Measurements from ENCODE around the gene EIF1AD.
A peak's percentile ranks its signal among the peaks of the same experiment; 100 is the strongest.
"Not testable (repeated sequence)": the region's sequence is repeated elsewhere in the genome, so short reads cannot be mapped to it uniquely, and the experiment has no call there.

The EIF1AD gene

DNA sequence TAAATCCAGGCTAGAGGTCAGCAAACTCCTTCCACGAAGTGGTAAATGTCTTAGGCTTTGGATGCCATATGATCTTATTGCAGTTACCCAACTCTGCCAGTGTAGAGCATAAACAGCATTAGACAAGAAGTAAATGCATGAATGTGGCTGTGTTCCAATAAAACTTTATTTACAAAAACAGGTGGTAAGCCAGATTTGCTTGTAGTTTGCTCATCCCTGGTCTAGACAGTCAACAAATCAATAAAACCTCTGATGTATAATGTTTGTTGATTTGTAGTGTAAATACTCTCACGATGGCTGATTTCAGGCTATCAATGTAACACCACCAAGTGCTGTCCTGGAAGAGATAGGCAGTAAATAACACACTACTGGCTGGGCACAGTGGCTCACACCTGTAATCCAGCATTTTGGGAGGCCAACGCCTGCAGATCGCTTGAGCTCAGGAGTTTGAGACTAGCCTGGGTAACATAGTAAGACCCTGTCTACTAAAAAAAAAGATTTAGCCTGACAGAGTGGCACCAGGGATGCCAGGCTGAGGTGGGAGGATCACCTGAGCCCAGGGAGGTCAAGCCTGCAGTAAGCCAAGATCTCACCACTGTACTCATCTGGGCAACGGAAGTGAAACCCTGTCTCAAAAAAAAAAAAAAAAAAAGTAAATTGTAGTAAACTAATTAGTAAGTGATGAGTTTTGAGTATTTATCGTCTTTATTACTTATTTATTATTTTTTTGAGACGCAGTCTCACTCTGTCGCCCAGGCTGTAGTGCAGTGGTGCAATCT lies 31.2 kb upstream of the EIF1AD start:
- TF ChIP-seq, protein P1, sequence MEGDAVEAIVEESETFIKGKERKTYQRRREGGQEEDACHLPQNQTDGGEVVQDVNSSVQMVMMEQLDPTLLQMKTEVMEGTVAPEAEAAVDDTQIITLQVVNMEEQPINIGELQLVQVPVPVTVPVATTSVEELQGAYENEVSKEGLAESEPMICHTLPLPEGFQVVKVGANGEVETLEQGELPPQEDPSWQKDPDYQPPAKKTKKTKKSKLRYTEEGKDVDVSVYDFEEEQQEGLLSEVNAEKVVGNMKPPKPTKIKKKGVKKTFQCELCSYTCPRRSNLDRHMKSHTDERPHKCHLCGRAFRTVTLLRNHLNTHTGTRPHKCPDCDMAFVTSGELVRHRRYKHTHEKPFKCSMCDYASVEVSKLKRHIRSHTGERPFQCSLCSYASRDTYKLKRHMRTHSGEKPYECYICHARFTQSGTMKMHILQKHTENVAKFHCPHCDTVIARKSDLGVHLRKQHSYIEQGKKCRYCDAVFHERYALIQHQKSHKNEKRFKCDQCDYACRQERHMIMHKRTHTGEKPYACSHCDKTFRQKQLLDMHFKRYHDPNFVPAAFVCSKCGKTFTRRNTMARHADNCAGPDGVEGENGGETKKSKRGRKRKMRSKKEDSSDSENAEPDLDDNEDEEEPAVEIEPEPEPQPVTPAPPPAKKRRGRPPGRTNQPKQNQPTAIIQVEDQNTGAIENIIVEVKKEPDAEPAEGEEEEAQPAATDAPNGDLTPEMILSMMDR (IDR thresholded peaks at IDR 0.05), result no peak
- Histone ChIP-seq H3K27me3 (no peaks in the 10 kb centered on the region), H3K36me3 (no peaks in the 10 kb centered on the region), H3K4me3 (no peak overlapping the region), H3K4me1 (no peaks in the 10 kb centered on the region), H3K27ac (no peak overlapping the region), H3K9me3 (no peaks in the 10 kb centered on the region)
- intact Hi-C loops (cut with DNase I; ENCODE audit: low total_unique reads), result no loop called here
- DNase-seq, result no peak

DNA sequence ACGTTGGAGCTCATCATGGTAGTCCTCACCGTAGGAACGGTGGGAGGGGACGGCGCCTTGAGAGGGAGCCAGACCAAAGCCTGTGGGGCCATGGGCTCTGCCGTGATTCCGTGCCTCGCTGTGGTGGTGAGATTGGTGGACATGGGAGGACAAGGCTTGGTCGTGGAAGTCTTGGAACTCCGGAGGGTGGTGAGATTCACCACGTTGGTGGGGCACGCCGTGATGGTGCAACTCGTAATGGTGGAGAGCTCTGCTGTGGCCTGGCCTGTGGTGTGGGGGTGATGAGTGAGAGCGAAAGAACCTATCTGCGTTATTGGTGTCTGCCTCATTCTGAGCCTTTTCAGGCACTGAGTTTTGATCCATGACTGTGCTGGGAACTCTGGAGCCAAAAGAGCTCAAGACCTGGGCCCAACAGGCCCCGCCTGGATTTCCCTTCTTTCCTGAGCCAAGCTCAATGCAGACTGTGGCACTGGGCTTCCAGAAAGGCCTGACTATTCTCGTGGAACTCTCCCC lies 24.1 kb upstream of the EIF1AD start, which contains the start of gene CATSPER1:
Gene CATSPER1, minus strand, starts transcription at position 463 of the 513 bp plus-strand sequence. Its CDS starts 100 bp downstream, at position 363.
- no peak for DNase-seq
- TF ChIP-seq, protein P1 (IDR thresholded peaks at IDR 0.05), result no peak
- no peaks in the 10 kb centered on the region for H3K27me3 ChIP-seq
- H3K9me3 ChIP-seq, result no peaks in the 10 kb centered on the region
- H3K4me3 ChIP-seq, result no peak within 1 kb of the TSS
- intact Hi-C loops (cut with DNase I; ENCODE audit: low total_unique reads), result no loop called here
- peaks cover 0 to 20% (median 19%) of the 10 kb centered on the region in 4 donors for H3K4me1 ChIP-seq
- no peak within 1 kb of the TSS for H3K27ac ChIP-seq
- no peaks in the 10 kb centered on the region for H3K36me3 ChIP-seq

DNA sequence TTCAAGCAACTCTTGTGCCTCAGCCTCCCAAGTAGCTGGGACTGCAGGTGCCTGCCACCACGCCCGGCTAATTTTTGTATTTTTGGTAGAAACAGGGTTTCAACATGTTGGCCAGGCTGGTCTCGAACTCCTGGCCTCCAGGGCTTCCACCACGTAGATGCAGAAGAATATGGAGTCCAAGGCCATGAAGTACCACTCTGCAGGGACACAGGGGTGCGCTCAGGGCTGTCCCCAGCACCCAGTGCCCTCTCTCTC lies 21.2 kb upstream of the EIF1AD start:
- intact Hi-C loops (cut with DNase I; ENCODE audit: low total_unique reads), result loop anchor here (5.0 kb wide), 1 partner anchor 36 kb away; no protein-coding TSS in a partner anchor
- not testable (repeated sequence) for DNase-seq, H3K36me3 ChIP-seq, H3K27ac ChIP-seq, H3K4me3 ChIP-seq, H3K27me3 ChIP-seq, H3K9me3 ChIP-seq
- H3K4me1 ChIP-seq, result peaks cover 0 to 27% (median 23%) of the 10 kb centered on the region in 4 donors

DNA sequence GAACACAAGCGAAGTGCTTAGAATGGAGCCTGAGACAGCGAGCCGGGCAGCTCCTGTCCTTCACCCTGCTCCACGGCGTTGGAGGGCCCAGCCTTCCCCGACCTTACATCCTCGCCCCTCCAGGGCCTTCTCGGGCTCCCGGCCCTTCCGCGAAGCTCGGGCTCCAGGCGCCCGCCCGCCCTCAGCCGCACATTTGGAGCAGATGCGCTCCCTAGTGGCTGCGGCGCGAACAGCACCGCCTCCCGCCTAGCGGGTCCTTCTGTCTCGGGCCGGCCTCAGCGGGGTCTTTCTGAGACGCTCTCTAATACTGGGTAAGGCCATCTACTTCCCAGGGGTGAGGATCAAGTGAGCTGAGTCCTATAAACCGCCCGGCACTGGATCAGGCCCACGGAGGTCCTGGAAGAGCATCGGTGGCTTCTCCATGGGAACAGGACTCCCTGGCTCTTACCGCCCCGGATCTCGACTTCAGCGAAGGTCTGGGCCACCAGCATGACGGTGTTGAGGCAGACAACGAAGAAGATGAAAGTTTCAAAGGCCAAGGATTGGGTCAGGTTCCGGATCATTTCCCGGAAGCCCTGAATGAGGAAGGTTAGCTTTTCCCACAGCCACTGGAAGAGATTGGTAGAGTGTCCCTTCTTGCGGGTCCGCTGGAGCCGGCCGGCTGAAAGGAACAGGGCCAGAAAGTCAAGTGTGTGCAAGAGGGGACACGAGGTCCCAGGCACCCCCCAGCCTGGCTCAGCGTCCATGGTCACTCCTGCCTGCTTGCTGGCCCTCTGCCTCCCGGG lies 20.6 kb upstream of the EIF1AD start:
- intact Hi-C loops (cut with DNase I; ENCODE audit: low total_unique reads), result loop anchor here (5.0 kb wide), 1 partner anchor 35 kb away; no protein-coding TSS in a partner anchor

DNA sequence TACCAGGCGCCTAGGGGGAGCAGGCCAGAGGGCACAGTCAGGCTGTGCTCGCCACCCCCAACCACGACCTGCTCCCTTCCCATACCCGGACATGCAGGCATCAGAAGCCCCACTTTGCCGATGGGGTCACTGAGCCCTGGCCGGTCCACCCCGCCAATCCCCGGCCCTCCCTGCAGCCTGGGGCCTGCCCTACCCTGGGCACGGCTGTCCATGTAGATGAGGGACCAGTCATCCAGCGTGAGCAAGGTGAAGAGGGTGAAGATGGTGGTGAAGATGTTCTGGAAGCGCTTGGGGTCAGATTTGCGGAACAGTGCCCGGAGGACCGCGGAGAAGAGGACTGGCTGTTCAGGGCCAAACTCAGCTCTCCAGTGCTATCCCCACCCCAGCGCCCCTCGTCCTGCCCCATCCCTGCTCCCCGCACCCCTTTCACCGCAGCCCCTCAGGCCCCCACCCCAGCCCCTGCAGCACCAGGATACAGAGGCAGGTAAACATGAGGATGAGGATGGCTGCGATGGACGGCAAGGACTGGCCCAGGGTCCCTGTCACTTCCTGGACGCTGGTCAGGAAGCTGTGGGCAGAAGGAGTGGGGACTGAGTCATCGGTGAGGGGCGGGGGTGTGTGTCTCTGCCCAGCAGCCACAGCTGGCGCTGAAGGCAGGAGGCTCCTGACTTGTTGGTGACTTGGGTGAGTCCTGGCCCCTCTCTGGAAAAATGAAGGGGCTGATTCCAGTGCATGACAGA lies 18.8 kb upstream of the EIF1AD start:
- DNase-seq, result peak; percentile 39 to 78
- Histone ChIP-seq H3K36me3 (no peaks in the 10 kb centered on the region), H3K9me3 (no peaks in the 10 kb centered on the region), H3K27ac (peak overlapping the region; percentile 34 to 52), H3K4me3 (no peak overlapping the region), H3K27me3 (no peaks in the 10 kb centered on the region), H3K4me1 (peaks cover 0 to 45% (median 38%) of the 10 kb centered on the region in 4 donors)
- TF ChIP-seq, protein P1 (IDR thresholded peaks at IDR 0.05), result no peak
- intact Hi-C loops (cut with DNase I; ENCODE audit: low total_unique reads), result loop anchor here (1.0 to 5.0 kb wide), 2 partner anchors 19 to 33 kb away; no protein-coding TSS in a partner anchor

More for the DNA sequence above, 20.6 kb upstream of the EIF1AD start:
- H3K36me3 ChIP-seq, result no peaks in the 10 kb centered on the region
- H3K27me3 ChIP-seq, result no peaks in the 10 kb centered on the region
- TF ChIP-seq, protein P1 (IDR thresholded peaks at IDR 0.05), result peak; percentile 97 to 99
- no peaks in the 10 kb centered on the region for H3K9me3 ChIP-seq
- H3K27ac ChIP-seq, result peak overlapping the region in 1 of 2 donors; percentile 34
- peak overlapping the region; percentile 12 to 30 for H3K4me3 ChIP-seq
- peak; percentile 62 to 85 for DNase-seq
- H3K4me1 ChIP-seq, result peaks cover 0 to 27% (median 23%) of the 10 kb centered on the region in 4 donors

Data from tibial artery (tissue), 4 donors.